GM19324 (cell line): Measurements from ENCODE around the gene COL3A1.
A peak's percentile ranks its signal among the peaks of the same experiment; 100 is the strongest.

Experiments
- ATAC-seq: cut with Tn5 transposase; IDR thresholded peaks from one replicate; pipeline ENCODE4 v1.9.1; 2021; ENCODE audit warnings: mild to moderate bottlenecking, moderate library complexity; ENCODE audit not compliant: unreplicated experiment, low FRiP score

The COL3A1 gene

GRCh38 chr2:188973641-188974040 lies 532 bp upstream of the COL3A1 start:
- no peak for ATAC-seq

- ATAC-seq = no peak
Observed at GRCh38 chr2:188975497-188976102, 1.4 kb downstream of the COL3A1 start.

GRCh38 chr2:188976545-188977268 lies 2.5 kb downstream of the COL3A1 start:
- ATAC-seq = no peak

- no peak for ATAC-seq
Observed at GRCh38 chr2:188977317-188977716, 3.1 kb downstream of the COL3A1 start.

- ATAC-seq = peak; percentile 88
Observed at GRCh38 chr2:188978291-188979081, 4.3 kb downstream of the COL3A1 start.

- ATAC-seq = no peak
Observed at GRCh38 chr2:188979187-188980114, 5.3 kb downstream of the COL3A1 start.

- no peak for ATAC-seq
Observed at GRCh38 chr2:188983427-188984064, 9.4 kb downstream of the COL3A1 start.

GRCh38 chr2:188984065-188984491 lies 9.9 kb downstream of the COL3A1 start:
- ATAC-seq = no peak

- ATAC-seq = no peak
Observed at GRCh38 chr2:188984680-188985079, 10.5 kb downstream of the COL3A1 start.

GRCh38 chr2:188986839-188987238 lies 12.7 kb downstream of the COL3A1 start:
- no peak for ATAC-seq

GRCh38 chr2:188993247-188993646 lies 19.1 kb downstream of the COL3A1 start:
- no peak for ATAC-seq

GRCh38 chr2:188997263-188997662 lies 23.1 kb downstream of the COL3A1 start:
- ATAC-seq = no peak

- ATAC-seq = no peak
Observed at GRCh38 chr2:189000221-189000620, 26.0 kb downstream of the COL3A1 start.

- no peak for ATAC-seq
Observed at GRCh38 chr2:189002079-189002478, 27.9 kb downstream of the COL3A1 start.

- ATAC-seq = no peak
Observed at GRCh38 chr2:189008555-189009262, 34.5 kb downstream of the COL3A1 start.

GRCh38 chr2:189010536-189010935 lies 36.4 kb downstream of the COL3A1 start:
- ATAC-seq = no peak

- no peak for ATAC-seq
Observed at GRCh38 chr2:189012351-189012750, 38.2 kb downstream of the COL3A1 start.

- no peak for ATAC-seq
Observed at GRCh38 chr2:189013031-189013430, 38.9 kb downstream of the COL3A1 start.
